ENCODE results near the gene ANK3. TPM values are rescaled to one million over a fixed set of nuclear protein-coding genes. Genes with fewer than 3 reads are reported as not detected.
A peak's percentile ranks its signal among the peaks of the same experiment; 100 is the strongest.

ANK3 gene
- total and polyA plus RNA-seq, 2 experiments from 2014 or later: 0.14 to 0.54 TPM

- no peaks in the 10 kb centered on the region for H3K79me2 ChIP-seq (ENCODE audit: insufficient read depth)
- H3K9me2 ChIP-seq (ENCODE audit: insufficient read depth): no peaks in the 10 kb centered on the region
- no peak overlapping the region for H3K4me2 ChIP-seq (ENCODE audit: unreplicated experiment)
- H3K27ac ChIP-seq: no peak overlapping the region
- no peaks in the 10 kb centered on the region; the same call in 1 of the 2 replicates for H3K4me1 ChIP-seq (ENCODE audit: insufficient read depth)
- no peak overlapping the region for H2AFZ ChIP-seq
- no peaks in the 10 kb centered on the region for H3K36me3 ChIP-seq (ENCODE audit: low read depth)
- H4K20me1 ChIP-seq (ENCODE audit: insufficient read depth): no peaks in the 10 kb centered on the region
- WGBS, 2 experiments (ENCODE audit: low coverage in 1 of 2, low lambda C conversion rate in 2 of 2, missing lambda C conversion rate in 2 of 2): 27 to 28% methylated on average over 4 of the region's 4 CpGs
- no peak overlapping the region for H3K4me3 ChIP-seq
- in situ Hi-C loops (cut with MboI): loop anchor here (5.0 to 10.0 kb wide), 4 partner anchors 91 to 584 kb away; no protein-coding TSS in a partner anchor
- no peaks in the 10 kb centered on the region for H3K9me3 ChIP-seq (ENCODE audit: low read depth)
- DNase-seq: peak; percentile 71
- no peaks in the 10 kb centered on the region for H3K27me3 ChIP-seq (replicated peaks; ENCODE audit: insufficient read depth)
- no peaks in the 10 kb centered on the region for H3F3A ChIP-seq (ENCODE audit: insufficient read depth)
- TF ChIP-seq EZH2phosphoT487 (IDR thresholded peaks at IDR 0.05; ENCODE audit: insufficient read depth, low read depth) (no peak), EZH2 (IDR thresholded peaks at IDR 0.05; ENCODE audit: insufficient read depth, poor library complexity, severe bottlenecking) (no peak)
- H3K9ac ChIP-seq: no peak overlapping the region
Observed at GRCh38 chr10:60208676-60209269, 180.9 kb downstream of the ANK3 start.

DNA sequence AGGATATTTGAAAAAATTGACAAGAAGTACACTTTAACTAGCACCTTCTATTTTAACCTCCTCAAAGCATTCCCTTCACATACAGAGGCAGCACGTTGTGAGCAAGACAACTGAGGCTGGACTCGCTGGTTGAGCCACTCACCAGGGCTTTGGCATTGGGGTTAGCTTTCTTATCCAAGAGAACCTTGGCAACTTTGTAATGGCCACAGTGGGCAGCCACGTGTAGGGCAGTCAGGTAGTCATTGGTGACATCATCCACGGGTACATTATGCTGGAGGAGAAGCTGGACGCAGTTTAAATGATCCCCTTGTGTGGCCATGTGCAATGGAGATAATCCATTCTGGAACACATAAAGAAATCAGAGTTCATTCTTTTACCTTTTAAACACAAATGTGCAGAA is 181.8 kb downstream of the ANK3 start:
- no peak for TF ChIP-seq EZH2 (IDR thresholded peaks at IDR 0.05; ENCODE audit: insufficient read depth, poor library complexity, severe bottlenecking)
- TF ChIP-seq EZH2phosphoT487 (IDR thresholded peaks at IDR 0.05; ENCODE audit: insufficient read depth, low read depth): no peak
- Histone ChIP-seq H3K4me2 (ENCODE audit: unreplicated experiment) (no peak overlapping the region), H3K4me1 (ENCODE audit: insufficient read depth) (no peaks in the 10 kb centered on the region; the same call in 1 of the 2 replicates), H3K9me3 (ENCODE audit: low read depth) (no peaks in the 10 kb centered on the region), H2AFZ (no peak overlapping the region), H3K79me2 (ENCODE audit: insufficient read depth) (no peaks in the 10 kb centered on the region), H3K36me3 (ENCODE audit: low read depth) (no peaks in the 10 kb centered on the region), H3K27me3 (replicated peaks; ENCODE audit: insufficient read depth) (no peaks in the 10 kb centered on the region), H4K20me1 (ENCODE audit: insufficient read depth) (no peaks in the 10 kb centered on the region), H3F3A (ENCODE audit: insufficient read depth) (no peaks in the 10 kb centered on the region), H3K27ac (no peak overlapping the region), H3K9me2 (ENCODE audit: insufficient read depth) (no peaks in the 10 kb centered on the region), H3K4me3 (no peak overlapping the region), H3K9ac (no peak overlapping the region)
- DNase-seq: no peak
- WGBS, 2 experiments (ENCODE audit: low coverage in 1 of 2, low lambda C conversion rate in 2 of 2, missing lambda C conversion rate in 2 of 2): 65 to 71% methylated on average over 5 of the region's 5 CpGs
- in situ Hi-C loops (cut with MboI): loop anchor here (5.0 to 10.0 kb wide), 4 partner anchors 91 to 583 kb away; no protein-coding TSS in a partner anchor

GRCh38 chr10:60206735-60207134 is 182.9 kb downstream of the ANK3 start:
- DNase-seq: peak; percentile 70
- no peaks in the 10 kb centered on the region for H3K36me3 ChIP-seq (ENCODE audit: low read depth)
- H3K27ac ChIP-seq: no peak overlapping the region
- TF ChIP-seq EZH2 (IDR thresholded peaks at IDR 0.05; ENCODE audit: insufficient read depth, poor library complexity, severe bottlenecking): no peak
- no peak for TF ChIP-seq EZH2phosphoT487 (IDR thresholded peaks at IDR 0.05; ENCODE audit: insufficient read depth, low read depth)
- no peaks in the 10 kb centered on the region for H3K9me2 ChIP-seq (ENCODE audit: insufficient read depth)
- no peaks in the 10 kb centered on the region for H3K79me2 ChIP-seq (ENCODE audit: insufficient read depth)
- no peak overlapping the region for H3K4me2 ChIP-seq (ENCODE audit: unreplicated experiment)
- no peak overlapping the region for H3K4me3 ChIP-seq
- no peaks in the 10 kb centered on the region for H3K27me3 ChIP-seq (replicated peaks; ENCODE audit: insufficient read depth)
- H4K20me1 ChIP-seq (ENCODE audit: insufficient read depth): no peaks in the 10 kb centered on the region
- H3F3A ChIP-seq (ENCODE audit: insufficient read depth): no peaks in the 10 kb centered on the region
- H2AFZ ChIP-seq: 0 out of 2 replicates have a peak overlapping the region, but pooled peaks have one; percentile 7
- in situ Hi-C loops (cut with MboI): loop anchor here (5.0 to 10.0 kb wide), 4 partner anchors 89 to 582 kb away; no protein-coding TSS in a partner anchor
- no peak overlapping the region for H3K9ac ChIP-seq
- 58 to 63% methylated on average over 4 of the region's 4 CpGs for WGBS, 2 experiments (ENCODE audit: low coverage in 1 of 2, low lambda C conversion rate in 2 of 2, missing lambda C conversion rate in 2 of 2)
- no peaks in the 10 kb centered on the region for H3K9me3 ChIP-seq (ENCODE audit: low read depth)
- no peaks in the 10 kb centered on the region; the same call in 1 of the 2 replicates for H3K4me1 ChIP-seq (ENCODE audit: insufficient read depth)

GRCh38 chr10:60205741-60206140 is 183.9 kb downstream of the ANK3 start:
- H3K9ac ChIP-seq: no peak overlapping the region
- H3K27ac ChIP-seq: no peak overlapping the region
- H3K27me3 ChIP-seq (replicated peaks; ENCODE audit: insufficient read depth): no peaks in the 10 kb centered on the region
- no peaks in the 10 kb centered on the region for H3F3A ChIP-seq (ENCODE audit: insufficient read depth)
- DNase-seq: no peak
- H3K9me2 ChIP-seq (ENCODE audit: insufficient read depth): no peaks in the 10 kb centered on the region
- no peaks in the 10 kb centered on the region for H4K20me1 ChIP-seq (ENCODE audit: insufficient read depth)
- 69 to 93% methylated on average over 3 of the region's 3 CpGs for WGBS, 2 experiments (ENCODE audit: low coverage in 1 of 2, low lambda C conversion rate in 2 of 2, missing lambda C conversion rate in 2 of 2)
- H2AFZ ChIP-seq: no peak overlapping the region
- in situ Hi-C loops (cut with MboI): loop anchor here (5.0 to 10.0 kb wide), 4 partner anchors 88 to 581 kb away; no protein-coding TSS in a partner anchor
- no peaks in the 10 kb centered on the region for H3K36me3 ChIP-seq (ENCODE audit: low read depth)
- TF ChIP-seq EZH2phosphoT487 (IDR thresholded peaks at IDR 0.05; ENCODE audit: insufficient read depth, low read depth) (no peak), EZH2 (IDR thresholded peaks at IDR 0.05; ENCODE audit: insufficient read depth, poor library complexity, severe bottlenecking) (no peak)
- no peak overlapping the region for H3K4me2 ChIP-seq (ENCODE audit: unreplicated experiment)
- no peaks in the 10 kb centered on the region; the same call in 1 of the 2 replicates for H3K4me1 ChIP-seq (ENCODE audit: insufficient read depth)
- H3K79me2 ChIP-seq (ENCODE audit: insufficient read depth): no peaks in the 10 kb centered on the region
- H3K4me3 ChIP-seq: no peak overlapping the region
- H3K9me3 ChIP-seq (ENCODE audit: low read depth): no peaks in the 10 kb centered on the region
